ENCODE measurements around the gene PBX3. TPM values are rescaled to one million over a fixed set of nuclear protein-coding genes. Genes with fewer than 3 reads are reported as not detected.

PBX3 gene
- polyA plus RNA-seq, 1 donor (not counting 4 experiments of a cell fraction or from before 2014, with no cell fraction given): 26.3 TPM

DNA sequence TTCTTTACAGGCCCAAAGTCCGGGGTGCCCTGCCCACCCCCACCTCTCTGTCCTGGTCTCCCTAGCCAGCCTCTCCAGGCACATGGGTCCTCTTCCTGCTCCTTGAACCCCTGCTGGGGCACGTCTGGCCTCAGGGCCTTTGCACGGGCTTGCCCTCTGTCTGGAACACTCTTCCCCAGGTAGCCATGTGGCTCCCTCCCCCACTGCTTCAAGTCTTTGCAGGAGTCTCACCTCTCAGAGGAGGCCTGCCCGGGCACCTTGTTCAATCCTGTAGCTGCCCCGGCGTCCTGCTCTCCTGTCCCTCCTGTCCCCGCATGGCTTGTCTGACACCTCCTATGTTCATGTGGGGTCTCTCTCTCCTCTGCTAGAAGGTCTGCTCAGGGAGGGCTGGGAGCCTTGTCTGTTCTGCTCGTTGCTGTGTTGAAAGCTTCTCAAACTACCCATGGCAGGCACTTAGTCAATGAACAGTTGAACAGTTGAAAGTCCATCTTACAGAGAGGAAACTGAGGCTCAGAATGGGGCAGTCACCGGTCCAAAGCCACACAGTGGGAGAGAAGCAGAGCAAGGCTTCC is 241.4 kb downstream of the PBX3 start:
- Histone ChIP-seq H3K79me2 (ENCODE audit: control insufficient read depth, insufficient read depth, low read length) (no peaks in the 10 kb centered on the region), H3K9me3 (ENCODE audit: control insufficient read depth, low read depth, low read length) (no peaks in the 10 kb centered on the region), H3K27me3 (ENCODE audit: control insufficient read depth, extremely low read depth, insufficient read depth, low read length) (no peaks in the 10 kb centered on the region), H3K36me3 (ENCODE audit: control insufficient read depth in 2 of 2, extremely low read depth in 1 of 2, insufficient read depth in 2 of 2, low read length in 2 of 2) (no peaks in the 10 kb centered on the region), H3K4me3 (ENCODE audit: control insufficient read depth in 2 of 3, extremely low read depth in 1 of 3, insufficient read depth in 2 of 3, low read depth in 1 of 3, low read length in 3 of 3) (no peak overlapping the region), H3K4me1 (ENCODE audit: control insufficient read depth, extremely low read depth, insufficient read depth, low read length) (peaks cover 7% of the 10 kb centered on the region), H4K20me1 (ENCODE audit: control insufficient read depth, extremely low read depth, insufficient read depth, low read length) (no peaks in the 10 kb centered on the region), H2AFZ (ENCODE audit: control insufficient read depth, low read length) (peak overlapping the region; percentile 53), H3K9me1 (ENCODE audit: control insufficient read depth, extremely low read depth, insufficient read depth, low read length) (no peaks in the 10 kb centered on the region), H3K4me2 (ENCODE audit: control insufficient read depth, extremely low read depth, insufficient read depth, low read depth, low read length) (peak overlapping the region; percentile 14), H3K9ac (ENCODE audit: control insufficient read depth, extremely low read depth, insufficient read depth, low read length) (no peak overlapping the region), H3K27ac (ENCODE audit: control insufficient read depth, insufficient read depth, low read length) (no peak overlapping the region)
- dilution Hi-C loops (cut with MboI; ENCODE audit: extremely low pct_ligation_motif_present, low sequenced_read_pairs): no loop called here
- TF ChIP-seq, protein P1, sequence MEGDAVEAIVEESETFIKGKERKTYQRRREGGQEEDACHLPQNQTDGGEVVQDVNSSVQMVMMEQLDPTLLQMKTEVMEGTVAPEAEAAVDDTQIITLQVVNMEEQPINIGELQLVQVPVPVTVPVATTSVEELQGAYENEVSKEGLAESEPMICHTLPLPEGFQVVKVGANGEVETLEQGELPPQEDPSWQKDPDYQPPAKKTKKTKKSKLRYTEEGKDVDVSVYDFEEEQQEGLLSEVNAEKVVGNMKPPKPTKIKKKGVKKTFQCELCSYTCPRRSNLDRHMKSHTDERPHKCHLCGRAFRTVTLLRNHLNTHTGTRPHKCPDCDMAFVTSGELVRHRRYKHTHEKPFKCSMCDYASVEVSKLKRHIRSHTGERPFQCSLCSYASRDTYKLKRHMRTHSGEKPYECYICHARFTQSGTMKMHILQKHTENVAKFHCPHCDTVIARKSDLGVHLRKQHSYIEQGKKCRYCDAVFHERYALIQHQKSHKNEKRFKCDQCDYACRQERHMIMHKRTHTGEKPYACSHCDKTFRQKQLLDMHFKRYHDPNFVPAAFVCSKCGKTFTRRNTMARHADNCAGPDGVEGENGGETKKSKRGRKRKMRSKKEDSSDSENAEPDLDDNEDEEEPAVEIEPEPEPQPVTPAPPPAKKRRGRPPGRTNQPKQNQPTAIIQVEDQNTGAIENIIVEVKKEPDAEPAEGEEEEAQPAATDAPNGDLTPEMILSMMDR (optimal IDR thresholded peaks at IDR 0.05 in 1 of 3, IDR thresholded peaks at IDR 0.05 in 1 of 3, conservative IDR thresholded peaks at IDR 0.05 in 1 of 3; ENCODE audit: extremely low read depth in 1 of 3, insufficient read depth in 2 of 3, low read length in 3 of 3): no peak
- no peak for TF ChIP-seq EZH2 (IDR thresholded peaks at IDR 0.05; ENCODE audit: low read length)
- FAIRE-seq (no peak), DNase-seq (ENCODE audit: low read depth, low spot score) (peak; percentile 28)

- Histone ChIP-seq H3K27ac (ENCODE audit: control insufficient read depth, insufficient read depth, low read length) (no peak overlapping the region), H4K20me1 (ENCODE audit: control insufficient read depth, extremely low read depth, insufficient read depth, low read length) (no peaks in the 10 kb centered on the region), H2AFZ (ENCODE audit: control insufficient read depth, low read length) (no peak overlapping the region), H3K36me3 (ENCODE audit: control insufficient read depth in 2 of 2, extremely low read depth in 1 of 2, insufficient read depth in 2 of 2, low read length in 2 of 2) (no peaks in the 10 kb centered on the region), H3K4me1 (ENCODE audit: control insufficient read depth, extremely low read depth, insufficient read depth, low read length) (peaks cover 7% of the 10 kb centered on the region), H3K4me2 (ENCODE audit: control insufficient read depth, extremely low read depth, insufficient read depth, low read depth, low read length) (no peak overlapping the region), H3K9me3 (ENCODE audit: control insufficient read depth, low read depth, low read length) (no peaks in the 10 kb centered on the region), H3K27me3 (ENCODE audit: control insufficient read depth, extremely low read depth, insufficient read depth, low read length) (no peaks in the 10 kb centered on the region), H3K4me3 (ENCODE audit: control insufficient read depth in 2 of 3, extremely low read depth in 1 of 3, insufficient read depth in 2 of 3, low read depth in 1 of 3, low read length in 3 of 3) (no peak overlapping the region), H3K9ac (ENCODE audit: control insufficient read depth, extremely low read depth, insufficient read depth, low read length) (no peak overlapping the region), H3K79me2 (ENCODE audit: control insufficient read depth, insufficient read depth, low read length) (no peaks in the 10 kb centered on the region), H3K9me1 (ENCODE audit: control insufficient read depth, extremely low read depth, insufficient read depth, low read length) (no peaks in the 10 kb centered on the region)
- dilution Hi-C loops (cut with MboI; ENCODE audit: extremely low pct_ligation_motif_present, low sequenced_read_pairs): no loop called here
- TF ChIP-seq EZH2 (IDR thresholded peaks at IDR 0.05; ENCODE audit: low read length): no peak
- TF ChIP-seq, protein P1 (optimal IDR thresholded peaks at IDR 0.05 in 1 of 3, IDR thresholded peaks at IDR 0.05 in 1 of 3, conservative IDR thresholded peaks at IDR 0.05 in 1 of 3; ENCODE audit: extremely low read depth in 1 of 3, insufficient read depth in 2 of 3, low read length in 3 of 3): no peak
- no peak for FAIRE-seq
- no peak for DNase-seq (ENCODE audit: low read depth, low spot score)
These were observed 241.9 kb downstream of the PBX3 start for GRCh38 chr9:125989090-125989501.
